ENCODE results near the gene THSD8. TPM values are rescaled to one million over a fixed set of nuclear protein-coding genes. Genes with fewer than 3 reads are reported as not detected.

Gene THSD8
- total and polyA plus RNA-seq, 12 donors: 1.8 to 8.6 (median 4.6) TPM; not detected in 4

DNA sequence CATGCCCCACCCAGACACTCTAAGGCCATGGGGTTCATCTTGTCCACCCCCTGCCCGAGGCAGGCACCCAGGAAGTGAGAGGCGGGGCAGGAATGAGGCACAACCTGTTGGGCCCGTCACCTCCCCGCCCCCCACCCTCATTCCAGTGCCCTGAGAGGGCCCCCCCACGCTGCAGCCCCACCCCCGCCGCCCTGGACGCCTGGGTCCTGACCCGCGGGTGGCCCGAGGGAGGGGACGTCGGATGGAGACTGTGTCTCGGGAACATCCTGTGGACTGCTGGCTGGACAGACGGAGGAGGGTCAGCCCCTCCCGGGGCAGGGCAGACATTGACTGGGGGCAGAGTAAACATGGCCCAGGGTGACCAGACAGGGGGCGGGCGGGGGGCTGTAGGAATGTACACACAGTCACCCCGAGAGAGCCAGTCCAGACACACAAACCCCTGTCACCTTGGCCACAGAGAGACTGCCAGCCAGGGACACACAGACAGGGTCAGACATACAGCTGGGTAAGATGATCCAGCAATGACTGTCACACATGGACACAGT, 17.9 kb upstream of the THSD8 start:
- Histone ChIP-seq H3K27me3 (no peaks in the 10 kb centered on the region), H3K4me3 (peak overlapping the region in 1 of 4 donors; percentile 54), H3K4me1 (replicated peaks in 1 of 2) (peaks cover 34 to 64% of the 10 kb centered on the region in 2 donors), H3K36me3 (replicated peaks in 1 of 2) (no peaks in the 10 kb centered on the region), H3K27ac (peak overlapping the region; percentile 81 to 99 (median 91)), H3K9me3 (replicated peaks in 1 of 3) (no peaks in the 10 kb centered on the region)
- TF ChIP-seq, protein P1, sequence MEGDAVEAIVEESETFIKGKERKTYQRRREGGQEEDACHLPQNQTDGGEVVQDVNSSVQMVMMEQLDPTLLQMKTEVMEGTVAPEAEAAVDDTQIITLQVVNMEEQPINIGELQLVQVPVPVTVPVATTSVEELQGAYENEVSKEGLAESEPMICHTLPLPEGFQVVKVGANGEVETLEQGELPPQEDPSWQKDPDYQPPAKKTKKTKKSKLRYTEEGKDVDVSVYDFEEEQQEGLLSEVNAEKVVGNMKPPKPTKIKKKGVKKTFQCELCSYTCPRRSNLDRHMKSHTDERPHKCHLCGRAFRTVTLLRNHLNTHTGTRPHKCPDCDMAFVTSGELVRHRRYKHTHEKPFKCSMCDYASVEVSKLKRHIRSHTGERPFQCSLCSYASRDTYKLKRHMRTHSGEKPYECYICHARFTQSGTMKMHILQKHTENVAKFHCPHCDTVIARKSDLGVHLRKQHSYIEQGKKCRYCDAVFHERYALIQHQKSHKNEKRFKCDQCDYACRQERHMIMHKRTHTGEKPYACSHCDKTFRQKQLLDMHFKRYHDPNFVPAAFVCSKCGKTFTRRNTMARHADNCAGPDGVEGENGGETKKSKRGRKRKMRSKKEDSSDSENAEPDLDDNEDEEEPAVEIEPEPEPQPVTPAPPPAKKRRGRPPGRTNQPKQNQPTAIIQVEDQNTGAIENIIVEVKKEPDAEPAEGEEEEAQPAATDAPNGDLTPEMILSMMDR (IDR thresholded peaks at IDR 0.05): no peak
- TF ChIP-seq POLR2A (IDR thresholded peaks at IDR 0.05): no peak
- DNase-seq: peak in 6 of 7 donors; percentile 53 to 80 (median 67)
- intact Hi-C loops (cut with DNase I): no loop called here
- 0 to 20% (median 12%) methylated on average over 1 to 19 of the region's 19 CpGs; no CpG with 5 or more reads in 1 of the 4 donors for WGBS, 4 donors

DNA sequence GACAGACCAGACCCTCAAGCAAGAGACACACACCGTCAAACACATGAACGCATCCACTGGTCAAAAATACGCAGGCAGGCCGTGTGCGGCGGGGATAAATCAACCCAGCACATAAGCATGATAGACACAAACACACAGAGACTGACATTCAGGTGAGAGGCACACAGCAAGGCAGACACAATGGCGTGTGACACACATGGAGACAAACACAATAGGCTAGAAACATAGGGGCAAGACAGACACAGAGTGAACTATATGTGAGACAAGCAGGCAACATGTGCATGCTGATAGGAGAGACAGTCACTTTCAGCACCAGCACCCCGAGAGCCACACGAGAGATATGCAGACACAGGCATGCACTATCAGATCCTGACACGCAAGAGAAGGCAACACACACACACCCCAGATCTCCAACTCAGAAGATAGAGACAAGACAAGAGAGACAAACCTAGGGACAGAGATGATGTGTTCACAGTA, 17.4 kb upstream of the THSD8 start:
- intact Hi-C loops (cut with DNase I): no loop called here

DNA sequence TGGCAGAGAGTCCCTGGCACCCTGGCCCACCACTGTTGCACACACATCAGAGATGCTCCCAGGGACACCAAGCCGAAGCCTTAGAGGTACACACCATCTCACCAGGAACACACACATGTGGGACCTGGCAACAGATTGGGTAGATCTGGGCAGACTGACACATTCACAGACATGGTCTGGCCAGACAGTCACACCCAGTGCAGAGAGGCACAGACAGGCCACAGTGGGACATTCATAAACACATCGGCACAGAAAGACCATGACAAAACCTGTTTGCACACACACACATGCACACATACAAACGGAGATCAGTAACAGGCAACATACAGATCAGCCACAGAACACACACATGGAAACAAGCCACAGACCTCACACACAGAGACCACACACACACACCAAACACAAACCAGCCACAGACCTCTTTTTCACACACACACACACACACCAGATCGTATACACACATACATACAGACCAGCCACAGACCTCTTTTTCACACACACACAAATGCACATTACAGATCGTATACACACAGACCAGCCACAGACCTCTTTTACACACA, 16.9 kb upstream of the THSD8 start:
- WGBS, 4 donors: 57 to 74% (median 67%) methylated on average over 3 to 5 of the region's 5 CpGs
- DNase-seq: peak in 1 of 7 donors; percentile 20
- no peaks in the 10 kb centered on the region for H3K27me3 ChIP-seq
- no peak overlapping the region for H3K4me3 ChIP-seq
- no peaks in the 10 kb centered on the region for H3K9me3 ChIP-seq (replicated peaks in 1 of 3)
- peak overlapping the region; percentile 71 to 99 (median 91) for H3K27ac ChIP-seq
- H3K36me3 ChIP-seq (replicated peaks in 1 of 2): no peaks in the 10 kb centered on the region
- peaks cover 33 to 61% of the 10 kb centered on the region in 2 donors for H3K4me1 ChIP-seq (replicated peaks in 1 of 2)
- intact Hi-C loops (cut with DNase I): no loop called here
- TF ChIP-seq, protein P1 (IDR thresholded peaks at IDR 0.05): no peak
- TF ChIP-seq POLR2A (IDR thresholded peaks at IDR 0.05): no peak

More for the DNA sequence above, 17.4 kb upstream of the THSD8 start:
- TF ChIP-seq POLR2A (IDR thresholded peaks at IDR 0.05): no peak
- TF ChIP-seq, protein P1 (IDR thresholded peaks at IDR 0.05): no peak
- no peak for DNase-seq
- no peaks in the 10 kb centered on the region for H3K36me3 ChIP-seq (replicated peaks in 1 of 2)
- WGBS, 4 donors: 46 to 49% (median 46%) methylated on average over 10 of the region's 10 CpGs
- no peaks in the 10 kb centered on the region for H3K9me3 ChIP-seq (replicated peaks in 1 of 3)
- H3K4me1 ChIP-seq (replicated peaks in 1 of 2): peaks cover 34 to 64% of the 10 kb centered on the region in 2 donors
- H3K27me3 ChIP-seq: no peaks in the 10 kb centered on the region
- H3K27ac ChIP-seq: peak overlapping the region; percentile 81 to 99 (median 91)
- H3K4me3 ChIP-seq: no peak overlapping the region

DNA sequence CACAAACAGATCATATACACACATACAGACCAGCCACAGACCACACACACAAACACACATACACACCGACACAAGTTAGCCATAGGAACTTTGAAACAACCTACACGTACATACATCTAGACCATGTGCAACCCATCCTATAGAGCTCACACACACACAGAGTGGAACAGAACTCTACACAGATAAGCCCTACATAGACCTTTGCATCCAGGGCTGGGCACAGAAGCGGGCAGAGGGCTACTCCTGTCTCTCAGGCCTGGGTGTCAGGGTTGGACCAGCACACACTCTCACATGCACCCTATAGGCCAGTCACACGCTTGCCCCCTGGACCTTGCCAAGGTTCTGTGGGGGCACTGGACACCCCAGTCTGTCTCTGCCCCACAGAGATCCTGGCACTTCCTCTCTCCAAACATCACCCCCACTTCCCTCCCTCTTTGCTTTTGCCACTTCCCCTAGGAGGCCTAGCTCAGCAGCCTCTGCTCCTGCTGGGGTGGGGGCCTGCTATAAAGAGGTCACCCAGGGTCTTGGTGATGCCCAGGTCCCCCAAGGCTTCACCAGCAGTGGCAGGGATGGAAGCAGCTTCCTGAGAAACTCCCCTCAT, 16.3 kb upstream of the THSD8 start:
- intact Hi-C loops (cut with DNase I): no loop called here
- TF ChIP-seq, protein P1 (IDR thresholded peaks at IDR 0.05): no peak
- TF ChIP-seq POLR2A (IDR thresholded peaks at IDR 0.05): no peak
- Histone ChIP-seq H3K27ac (peak overlapping the region; percentile 69 to 99 (median 97)), H3K9me3 (replicated peaks in 1 of 3) (no peaks in the 10 kb centered on the region), H3K4me3 (no peak overlapping the region), H3K36me3 (replicated peaks in 1 of 2) (no peaks in the 10 kb centered on the region), H3K4me1 (replicated peaks in 1 of 2) (peaks cover 37 to 63% of the 10 kb centered on the region in 2 donors), H3K27me3 (no peaks in the 10 kb centered on the region)
- peak in 1 of 7 donors; percentile 55 for DNase-seq
- WGBS, 4 donors: 58 to 74% (median 63%) methylated on average over 3 to 4 of the region's 4 CpGs
